SW 1271 (cell line): ENCODE results near the gene TCIRG1.
A peak's percentile ranks its signal among the peaks of the same experiment; 100 is the strongest.

Experiments used
- DNase-seq, 2 experiments: peaks; one replicate each; lab custom pipeline; 2025; lab: John Stamatoyannopoulos, UW

TCIRG1 gene

GRCh38 chr11:68004551-68005335 is 34.1 kb upstream of the TCIRG1 start:
- no peak for DNase-seq

- no peak for DNase-seq
Measured at GRCh38 chr11:68006606-68007166, 32.1 kb upstream of the TCIRG1 start.

GRCh38 chr11:68007498-68008380 is 31.1 kb upstream of the TCIRG1 start:
- DNase-seq, result no peak

- DNase-seq, result no peak
Measured at GRCh38 chr11:68008381-68009337, 30.2 kb upstream of the TCIRG1 start.

- peak in 1 of 2 experiments; percentile 75 for DNase-seq
Measured at GRCh38 chr11:68009391-68010089, 29.3 kb upstream of the TCIRG1 start.

GRCh38 chr11:68010090-68011041 is 28.5 kb upstream of the TCIRG1 start, which contains the start of gene ALDH3B1:
Gene ALDH3B1 (plus strand): TSS chr11:68010327. CDS start chr11:68015298, 4,971 bp downstream.
- peak; percentile 91 to 93 for DNase-seq

- DNase-seq, result no peak
Measured at GRCh38 chr11:68011051-68011943, 27.5 kb upstream of the TCIRG1 start.

GRCh38 chr11:68012044-68012842 is 26.6 kb upstream of the TCIRG1 start:
- no peak for DNase-seq

GRCh38 chr11:68012843-68013610 is 25.8 kb upstream of the TCIRG1 start:
- DNase-seq, result peak; percentile 92 to 98

GRCh38 chr11:68013611-68014156 is 25.1 kb upstream of the TCIRG1 start:
- DNase-seq, result no peak

GRCh38 chr11:68014157-68014946 is 24.5 kb upstream of the TCIRG1 start:
- DNase-seq, result peak; percentile 87 to 88

- no peak for DNase-seq
Measured at GRCh38 chr11:68014947-68015447, 23.8 kb upstream of the TCIRG1 start.

- no peak for DNase-seq
Measured at GRCh38 chr11:68015467-68015866, 23.4 kb upstream of the TCIRG1 start.

GRCh38 chr11:68016161-68016903 is 22.5 kb upstream of the TCIRG1 start:
- DNase-seq, result no peak
